Measurements from ENCODE around the gene FKTN.

Gene FKTN

DNA sequence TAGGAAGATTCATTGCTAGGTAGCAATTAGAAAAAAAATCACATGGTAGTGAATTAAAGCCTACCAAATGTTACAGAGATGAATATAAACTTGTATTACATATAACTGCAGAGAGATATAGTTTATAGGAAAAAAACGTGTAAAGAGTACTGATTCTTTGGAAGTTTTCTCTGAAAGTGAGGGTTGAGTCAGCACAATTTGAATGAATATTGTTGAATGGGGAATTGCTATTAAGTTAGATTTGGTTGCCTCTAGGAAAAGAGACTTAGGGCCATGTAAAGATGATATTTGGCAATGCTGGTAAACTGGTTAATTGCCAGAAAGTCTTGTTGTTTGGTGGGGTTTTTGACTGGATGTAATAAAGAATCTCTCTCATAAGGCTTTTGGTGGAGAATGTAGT, 67.2 kb downstream of the FKTN start:
- FAIRE-seq: no peak
- DNase-seq (ENCODE audit: insufficient read length, low spot score): no peak

DNA sequence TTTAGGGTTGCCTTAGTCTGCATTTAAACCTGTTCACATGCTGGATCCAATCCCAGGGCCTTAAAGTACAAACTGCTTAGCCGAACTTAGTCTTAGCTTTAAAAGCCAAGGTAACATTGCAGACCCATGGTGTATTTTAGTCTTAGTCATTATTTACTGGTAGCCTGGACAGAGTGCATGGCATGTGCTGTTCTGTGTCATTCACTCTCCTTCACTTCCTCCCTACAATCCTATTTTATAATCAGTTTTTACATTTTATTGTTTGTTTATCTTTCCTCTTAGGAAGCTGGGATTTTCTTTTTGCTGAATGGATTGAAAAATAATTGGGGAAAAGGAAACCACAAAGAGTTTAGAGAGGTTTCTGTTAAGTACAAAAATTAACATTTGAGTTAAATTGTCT, 74.9 kb downstream of the FKTN start:
- FAIRE-seq (no peak), DNase-seq (ENCODE audit: insufficient read length, low spot score) (no peak)

DNA sequence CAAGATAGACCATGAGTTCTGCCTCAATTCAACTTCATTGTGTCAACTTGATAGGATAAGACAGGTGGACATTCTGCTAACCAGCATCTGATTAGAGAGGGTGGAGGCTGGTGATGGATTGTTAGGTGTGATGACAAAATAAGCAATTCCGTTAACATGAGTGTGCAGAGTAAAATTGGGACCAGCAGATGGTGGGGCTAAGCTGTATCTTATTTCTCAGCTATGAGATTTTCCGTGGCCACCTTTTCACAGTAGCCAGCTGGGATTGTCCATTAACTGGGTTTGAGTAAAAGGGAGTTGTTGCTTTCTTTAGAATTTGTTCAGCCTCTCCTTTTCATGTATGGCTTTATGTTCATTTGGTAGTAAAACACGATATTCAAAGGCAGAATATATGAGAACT, 75.5 kb downstream of the FKTN start:
- no peak for DNase-seq (ENCODE audit: insufficient read length, low spot score)
- FAIRE-seq: no peak

DNA sequence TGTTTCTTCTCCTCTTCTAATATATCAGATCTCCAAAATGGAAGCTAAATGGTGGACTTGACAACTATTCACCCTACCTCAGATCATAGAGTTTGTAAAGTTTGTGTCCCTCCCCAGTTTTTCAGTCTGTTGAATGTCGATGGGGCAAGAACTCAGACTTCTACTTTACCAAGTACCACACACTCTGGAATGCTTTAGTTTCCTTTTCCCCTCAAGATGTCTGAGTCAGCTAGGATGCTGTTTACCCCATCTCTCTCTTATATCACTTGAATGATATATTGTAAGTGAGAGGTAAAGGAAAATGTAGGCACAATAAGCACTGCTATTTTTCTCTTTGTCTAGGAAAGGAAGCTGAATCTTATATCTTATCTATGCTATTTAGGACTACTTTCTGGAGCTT, 78.4 kb downstream of the FKTN start:
- DNase-seq (ENCODE audit: insufficient read length, low spot score) (no peak), FAIRE-seq (no peak)

DNA sequence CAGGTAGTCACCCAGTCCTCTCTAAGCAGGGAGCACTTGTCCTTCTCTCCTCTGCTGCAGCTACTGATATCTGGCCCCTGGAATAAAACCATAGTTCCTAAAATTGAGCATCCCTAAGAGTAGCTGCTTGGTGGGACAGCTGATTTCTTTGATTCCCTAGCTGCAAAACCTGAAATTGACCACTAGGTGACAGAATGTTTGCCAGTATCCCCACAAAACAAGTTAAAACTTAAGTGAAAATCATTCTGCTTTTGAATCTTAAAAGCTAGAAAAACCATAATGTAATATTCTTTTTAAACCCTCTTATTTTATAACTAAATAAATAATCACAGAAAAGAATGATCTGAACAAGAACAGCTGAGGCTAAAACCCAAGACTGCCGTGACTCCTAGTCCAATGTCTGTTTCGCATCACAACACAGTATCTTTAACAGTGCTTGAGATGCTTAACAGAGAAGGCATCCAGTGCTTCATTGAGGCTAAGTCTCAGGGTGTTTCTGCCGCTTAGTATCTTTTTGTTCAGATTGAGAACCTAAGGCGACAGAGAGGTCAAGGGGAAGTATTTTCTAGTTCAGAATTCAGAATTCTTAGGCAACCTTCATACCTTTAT, 80.0 kb downstream of the FKTN start:
- DNase-seq (ENCODE audit: insufficient read length, low spot score) (no peak), FAIRE-seq (no peak)

DNA sequence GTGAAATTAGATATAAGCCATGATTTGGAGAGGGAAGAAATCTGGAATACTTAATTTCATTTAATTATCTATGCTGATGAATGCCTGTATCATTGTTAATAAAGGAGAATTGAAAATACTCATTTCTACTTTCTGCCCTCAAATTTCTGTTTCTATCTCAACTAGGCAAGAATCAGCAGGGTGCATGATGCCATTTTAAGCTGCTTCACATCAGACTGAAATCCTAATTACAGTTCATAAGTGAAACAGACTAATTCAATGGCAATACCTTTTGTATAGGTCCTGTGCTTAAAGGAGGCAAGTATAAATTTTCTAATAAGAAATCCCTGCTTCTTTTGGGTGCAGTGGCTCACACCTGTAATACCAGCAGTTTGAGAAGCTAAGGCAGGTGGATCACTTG, 82.0 kb downstream of the FKTN start:
- DNase-seq (ENCODE audit: insufficient read length, low spot score): no peak
- FAIRE-seq: no peak

DNA sequence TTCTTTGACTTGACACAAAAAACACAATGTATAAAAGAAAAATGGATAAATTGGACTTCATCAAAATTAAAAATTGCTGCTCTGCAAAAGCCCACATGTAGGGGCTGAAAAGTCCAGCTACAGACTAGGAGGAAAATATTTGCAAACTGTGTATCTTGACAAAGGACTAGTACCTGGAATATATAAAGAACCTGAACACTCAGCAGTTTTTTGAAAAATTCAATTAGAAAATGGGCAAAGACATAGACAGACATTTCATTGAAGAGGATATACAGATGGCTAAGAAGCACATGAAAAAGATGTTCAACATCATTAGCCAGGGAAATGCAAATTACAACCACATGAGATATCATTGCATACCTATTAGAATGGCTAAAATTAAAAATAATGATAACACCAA, 85.9 kb downstream of the FKTN start:
- FAIRE-seq (no peak), DNase-seq (ENCODE audit: insufficient read length, low spot score) (no peak)

DNA sequence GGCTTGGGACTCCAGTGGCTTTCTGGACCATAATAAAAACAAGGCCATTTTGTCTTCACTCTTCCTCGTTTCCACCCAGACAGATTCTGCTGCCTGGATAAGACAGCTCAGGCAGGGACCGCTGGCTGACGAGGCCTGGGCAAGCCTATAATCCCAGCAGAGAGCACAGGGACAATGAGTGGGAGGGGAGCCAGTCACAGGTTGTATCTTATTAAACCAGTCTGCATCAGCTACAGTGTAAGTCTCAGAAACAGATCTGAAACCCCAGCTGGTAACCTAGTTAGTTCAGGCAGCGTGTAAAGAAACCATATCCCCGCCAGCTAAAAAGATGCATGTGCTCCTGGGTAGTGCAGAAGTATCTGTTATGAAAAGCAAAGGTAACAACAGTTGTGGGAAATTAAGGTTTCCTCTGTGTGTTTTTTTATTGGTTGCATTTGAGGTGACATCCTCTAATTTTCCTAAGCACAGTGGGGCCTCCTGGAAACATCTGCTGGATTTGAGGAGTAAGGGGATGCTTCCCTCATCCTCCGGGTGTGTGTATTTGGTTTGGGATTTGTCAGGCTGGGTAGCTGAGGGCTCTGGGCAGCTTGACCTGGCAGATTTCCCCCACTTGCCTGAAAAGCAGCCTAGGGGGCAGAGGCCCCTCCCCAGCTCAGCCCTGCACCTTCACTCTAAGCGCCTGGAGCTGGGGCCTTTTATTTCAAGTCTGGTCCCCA, 89.1 kb downstream of the FKTN start:
- no peak for DNase-seq (ENCODE audit: insufficient read length, low spot score)
- FAIRE-seq: no peak

DNA sequence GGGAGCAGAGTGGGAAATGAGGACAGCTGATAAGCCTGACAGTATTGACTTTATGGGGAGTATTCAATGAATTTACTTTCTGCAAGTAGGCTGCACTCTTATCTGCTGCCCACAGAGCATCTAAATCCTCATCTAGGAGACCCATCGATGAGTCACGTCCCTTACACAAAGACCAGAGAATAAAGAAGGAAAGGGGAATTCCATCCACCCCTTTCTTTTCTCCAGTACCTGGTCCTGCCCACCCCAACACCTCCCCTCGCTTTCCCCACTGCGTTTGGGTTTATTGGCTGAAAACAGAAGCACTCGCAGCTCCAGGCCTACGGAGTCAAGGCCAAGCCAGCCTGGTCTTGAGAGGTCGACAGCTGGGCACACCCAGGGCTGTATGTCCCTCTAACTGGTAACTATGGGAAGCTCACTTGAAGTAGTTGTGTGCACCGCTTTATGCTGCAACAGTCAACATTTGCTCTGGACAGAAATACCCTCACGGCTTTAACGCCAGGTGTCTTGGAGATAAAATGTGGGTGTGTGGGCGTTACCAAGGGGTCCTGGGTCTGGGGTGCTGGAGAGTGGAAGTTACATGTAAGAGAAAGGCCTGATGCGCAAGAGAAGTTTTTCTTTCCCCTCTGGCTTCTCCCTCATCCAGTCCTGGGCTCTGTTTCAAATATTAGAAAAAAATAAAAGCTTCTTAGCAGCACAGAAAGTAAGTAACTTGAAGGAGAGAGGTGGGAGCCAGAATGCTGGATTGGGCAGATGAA, 89.8 kb downstream of the FKTN start:
- FAIRE-seq (no peak), DNase-seq (ENCODE audit: insufficient read length, low spot score) (no peak)

DNA sequence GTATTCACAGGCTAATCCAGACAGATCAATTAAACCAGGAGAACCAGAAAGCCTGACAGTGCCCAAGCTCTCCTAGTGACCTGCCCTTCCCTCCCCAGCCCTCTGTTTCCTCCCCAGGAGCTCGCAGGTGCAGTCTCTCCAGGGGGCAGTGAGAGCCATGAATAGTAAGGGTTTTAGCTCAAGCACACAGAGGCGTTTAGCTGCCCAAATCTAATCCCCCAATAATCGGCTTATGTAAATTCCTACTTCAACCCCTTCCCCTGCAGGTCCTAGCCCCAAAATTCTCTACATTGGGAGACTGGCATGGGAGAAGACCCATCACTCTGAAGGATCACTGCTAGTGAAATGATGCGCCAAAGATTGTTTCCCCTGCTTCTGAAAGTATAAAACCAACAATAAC, 93.9 kb downstream of the FKTN start:
- FAIRE-seq: no peak
- DNase-seq (ENCODE audit: insufficient read length, low spot score): no peak

DNA sequence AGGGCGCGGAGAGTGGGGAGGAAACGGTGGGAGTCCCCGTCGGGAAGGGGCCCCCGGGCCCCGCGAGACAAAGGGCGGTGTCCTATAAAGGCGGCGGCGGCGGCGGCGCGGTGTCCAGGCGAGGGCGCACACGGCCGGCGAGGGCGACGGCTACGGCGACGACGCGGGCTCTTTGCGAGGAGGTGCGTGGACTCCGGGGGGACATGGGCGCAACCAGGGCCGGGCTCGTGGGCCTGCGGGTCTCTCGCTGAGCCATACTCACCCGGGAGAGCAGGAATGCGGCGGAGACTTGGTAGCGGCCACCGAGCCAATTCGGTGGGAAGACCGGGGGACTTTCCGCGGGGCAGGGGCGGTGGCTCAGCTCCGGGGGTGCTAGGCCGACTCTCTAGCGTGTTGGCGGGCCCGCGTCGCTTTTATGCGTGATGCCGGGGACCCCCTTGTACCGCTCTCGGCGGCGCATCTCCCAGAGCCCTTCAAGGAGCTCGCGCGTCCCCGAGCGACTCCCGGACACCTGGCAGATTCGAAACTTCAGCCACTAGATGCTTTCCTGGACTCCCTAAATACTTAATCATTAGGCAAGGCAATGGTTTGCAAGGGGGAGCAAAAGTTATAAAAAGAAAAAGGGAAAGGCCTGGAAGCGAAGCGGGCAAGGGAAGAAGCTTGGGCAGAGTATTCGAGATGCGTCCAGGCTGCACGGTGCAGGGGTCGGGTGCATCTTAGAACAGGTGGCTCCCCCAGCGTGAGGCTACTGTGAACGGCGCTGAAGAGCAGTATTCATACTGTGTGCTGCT, 98.4 kb downstream of the FKTN start:
- no peak for FAIRE-seq

DNA sequence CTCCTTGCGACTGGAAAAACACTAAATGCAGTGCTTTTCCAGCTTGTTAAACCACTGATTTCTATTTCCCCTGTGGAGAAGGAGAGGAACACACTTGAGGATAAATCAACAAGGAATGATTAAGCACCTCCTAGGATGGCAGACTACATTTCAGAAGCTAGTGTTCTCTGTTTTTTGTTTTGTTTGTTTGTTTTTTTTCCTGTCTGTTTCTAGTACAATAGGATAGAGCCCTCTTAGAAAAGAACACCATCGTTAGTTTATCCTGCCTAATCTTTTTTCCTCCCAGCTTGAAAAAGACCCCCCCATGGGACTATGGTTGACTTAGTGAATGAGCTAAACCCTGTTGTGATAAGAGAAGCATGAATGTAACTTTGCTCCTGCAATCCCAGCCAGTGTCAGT, 100.4 kb downstream of the FKTN start:
- FAIRE-seq (no peak), DNase-seq (ENCODE audit: insufficient read length, low spot score) (no peak)

More for the DNA sequence above, 98.4 kb downstream of the FKTN start:
- DNase-seq (ENCODE audit: insufficient read length, low spot score): peak; percentile 21

DNA sequence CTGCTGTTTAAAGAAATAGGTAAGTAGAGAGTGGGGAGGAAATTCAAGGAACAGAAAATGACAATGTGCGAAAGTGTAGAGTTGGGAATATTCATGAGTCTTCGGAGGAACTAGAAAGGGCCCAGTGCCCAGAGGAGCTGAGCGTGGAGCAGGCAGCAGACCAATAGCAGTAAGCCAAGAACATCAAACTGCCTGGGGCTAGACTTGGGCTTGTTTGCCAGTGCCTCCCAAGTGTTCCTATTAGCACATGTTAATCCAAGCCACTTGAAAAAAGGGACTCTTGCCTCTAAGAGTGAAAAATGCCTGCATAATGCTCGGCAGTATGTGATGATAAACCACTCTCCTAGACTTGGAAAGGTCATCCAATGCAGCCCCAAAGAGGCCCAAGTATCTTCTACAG, 103.1 kb downstream of the FKTN start:
- FAIRE-seq (no peak), DNase-seq (ENCODE audit: insufficient read length, low spot score) (no peak)

DNA sequence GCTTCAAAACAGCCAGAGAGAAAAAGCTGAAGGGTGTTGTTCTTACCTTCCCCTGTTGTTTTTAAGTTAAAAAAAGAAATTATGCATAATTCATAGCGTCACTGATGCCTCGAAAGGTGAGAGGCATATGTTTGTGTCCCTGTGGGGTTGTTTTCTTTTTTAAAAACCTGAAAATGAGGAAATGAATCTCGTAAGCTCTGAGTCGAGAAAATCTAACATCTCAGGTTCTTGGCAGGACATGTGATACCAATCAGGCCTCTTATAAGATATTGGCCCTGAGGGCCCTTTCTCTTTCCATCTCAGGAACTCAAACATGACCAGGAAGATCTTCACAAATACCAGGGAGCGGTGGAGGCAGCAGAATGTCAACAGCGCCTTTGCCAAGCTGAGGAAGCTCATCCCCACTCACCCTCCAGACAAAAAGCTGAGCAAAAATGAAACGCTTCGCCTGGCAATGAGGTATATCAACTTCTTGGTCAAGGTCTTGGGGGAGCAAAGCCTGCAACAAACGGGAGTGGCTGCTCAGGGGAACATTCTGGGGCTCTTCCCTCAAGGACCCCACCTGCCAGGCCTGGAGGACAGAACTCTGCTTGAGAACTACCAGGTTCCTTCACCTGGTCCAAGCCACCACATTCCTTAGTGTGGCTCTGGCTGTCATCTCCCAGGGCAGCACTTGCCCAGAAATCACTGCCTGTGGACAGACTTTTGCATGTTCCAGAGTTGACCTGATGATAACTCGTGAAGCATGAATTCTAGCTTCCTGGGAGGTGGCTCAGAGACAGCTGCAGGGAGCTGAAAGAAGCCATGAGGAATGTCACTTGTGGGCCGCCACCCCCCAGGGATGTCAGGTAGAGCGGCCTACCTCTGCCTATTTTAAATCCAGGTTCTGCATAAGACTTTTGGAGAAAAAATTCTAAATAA, 104.5 kb downstream of the FKTN start, which contains the start of gene TAL2:
Gene TAL2 (plus strand): TSS at position 274 of the 921 bp plus-strand sequence. CDS start 40 bp downstream, at position 314.
- no peak for FAIRE-seq
- DNase-seq (ENCODE audit: insufficient read length, low spot score): peak; percentile 16

DNA sequence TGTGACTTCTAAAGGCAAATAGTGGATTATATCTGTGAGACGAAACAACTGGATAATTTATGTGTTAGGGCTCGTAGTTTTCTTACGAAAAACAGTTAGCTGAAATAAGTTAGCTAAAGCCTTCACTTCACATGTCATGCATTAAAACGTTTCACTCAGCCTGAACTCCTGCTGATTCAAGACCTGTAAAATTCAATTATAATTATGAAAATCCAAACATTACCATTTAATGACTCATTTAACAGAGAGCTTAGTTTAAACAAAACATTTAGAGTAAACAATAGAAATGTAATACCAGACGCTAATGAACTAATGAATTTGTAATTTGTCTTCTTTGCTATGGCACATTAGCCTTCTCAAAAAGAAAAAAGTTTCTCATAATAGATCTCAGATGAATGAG, 106.0 kb downstream of the FKTN start:
- DNase-seq (ENCODE audit: insufficient read length, low spot score) (no peak), FAIRE-seq (no peak)

DNA sequence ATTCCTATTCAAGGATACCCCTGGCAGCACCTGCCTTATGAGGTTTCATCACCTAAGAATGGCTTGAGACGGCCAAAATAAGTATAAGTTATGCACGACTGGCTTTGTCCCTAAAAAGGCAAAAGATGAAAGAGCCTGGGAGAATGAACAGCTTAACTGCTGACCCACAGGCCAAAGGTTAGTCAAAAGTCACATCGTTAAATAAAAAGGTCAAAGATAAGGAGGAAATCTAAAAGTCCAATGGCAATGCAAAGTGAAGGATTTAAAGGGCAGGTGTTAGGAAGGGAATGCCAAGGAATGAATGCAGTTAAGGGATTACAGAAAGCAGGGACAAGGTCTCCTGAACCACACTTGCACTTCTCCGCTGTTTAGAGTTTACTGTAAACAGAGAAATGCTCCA, 109.9 kb downstream of the FKTN start:
- DNase-seq (ENCODE audit: insufficient read length, low spot score) (no peak), FAIRE-seq (no peak)

DNA sequence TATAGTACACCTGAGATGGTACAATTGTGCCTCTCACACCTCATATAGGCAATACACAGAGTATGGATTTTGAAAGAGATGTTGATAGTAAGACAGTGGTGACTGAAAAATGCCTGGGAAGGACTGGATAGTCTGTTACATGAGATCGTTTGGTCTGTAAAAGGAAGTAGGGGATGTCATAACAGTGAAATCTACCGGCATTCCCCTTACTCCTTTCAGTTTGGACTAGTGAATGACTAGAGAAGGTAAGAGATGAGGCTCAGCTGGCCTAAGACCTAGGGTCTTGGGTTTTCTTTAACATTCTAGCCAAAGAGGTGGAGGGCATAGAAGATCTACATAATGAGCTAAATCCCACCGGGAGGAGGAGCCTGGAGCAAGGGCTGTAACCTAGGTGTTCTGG, 112.4 kb downstream of the FKTN start:
- FAIRE-seq: no peak
- no peak for DNase-seq (ENCODE audit: insufficient read length, low spot score)

DNA sequence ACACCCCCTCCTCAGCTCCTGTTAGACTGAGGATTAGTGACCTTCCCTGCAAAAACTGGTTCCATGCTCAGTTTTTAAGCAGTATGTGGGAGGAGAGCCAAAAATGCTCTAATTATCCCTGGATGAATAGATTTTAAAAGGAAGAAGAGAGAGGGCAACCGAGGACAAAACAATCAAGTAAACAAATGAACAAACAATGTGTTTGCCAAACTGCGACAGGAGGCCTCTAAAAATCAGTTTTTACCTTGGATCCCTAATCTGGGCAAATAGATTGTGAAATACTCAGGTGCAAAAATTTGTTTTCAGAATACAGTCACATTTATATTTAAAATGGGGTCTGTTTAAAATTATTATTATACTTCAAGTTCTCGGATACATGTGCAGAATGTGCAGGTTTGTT, 112.8 kb downstream of the FKTN start:
- FAIRE-seq (no peak), DNase-seq (ENCODE audit: insufficient read length, low spot score) (no peak)

DNA sequence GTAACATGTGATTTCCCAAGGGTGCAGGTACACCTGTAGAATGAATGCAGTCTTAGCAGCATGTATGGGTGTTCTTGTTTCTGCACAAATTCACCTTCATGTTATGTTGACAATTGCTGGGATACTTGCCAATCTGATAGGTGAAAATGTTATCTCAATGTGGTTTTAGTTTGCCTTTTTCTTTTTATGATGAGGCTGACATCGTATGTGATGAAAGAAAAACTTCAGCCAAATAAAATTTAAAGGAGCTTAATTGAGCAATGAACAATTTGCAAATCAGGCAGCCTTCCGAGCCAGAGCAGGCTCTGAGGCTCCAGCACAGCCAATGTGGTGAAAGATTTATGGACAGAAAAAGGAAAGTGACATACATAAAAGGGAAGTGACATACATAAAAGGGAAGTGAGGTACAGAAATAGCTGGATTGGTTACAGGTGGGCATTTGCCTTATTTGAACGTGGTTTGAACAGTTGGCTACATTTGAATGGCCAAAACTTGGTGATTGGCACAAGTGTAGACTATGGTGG, 114.8 kb downstream of the FKTN start:
- FAIRE-seq (peak; percentile 21), DNase-seq (ENCODE audit: insufficient read length, low spot score) (no peak)

DNA sequence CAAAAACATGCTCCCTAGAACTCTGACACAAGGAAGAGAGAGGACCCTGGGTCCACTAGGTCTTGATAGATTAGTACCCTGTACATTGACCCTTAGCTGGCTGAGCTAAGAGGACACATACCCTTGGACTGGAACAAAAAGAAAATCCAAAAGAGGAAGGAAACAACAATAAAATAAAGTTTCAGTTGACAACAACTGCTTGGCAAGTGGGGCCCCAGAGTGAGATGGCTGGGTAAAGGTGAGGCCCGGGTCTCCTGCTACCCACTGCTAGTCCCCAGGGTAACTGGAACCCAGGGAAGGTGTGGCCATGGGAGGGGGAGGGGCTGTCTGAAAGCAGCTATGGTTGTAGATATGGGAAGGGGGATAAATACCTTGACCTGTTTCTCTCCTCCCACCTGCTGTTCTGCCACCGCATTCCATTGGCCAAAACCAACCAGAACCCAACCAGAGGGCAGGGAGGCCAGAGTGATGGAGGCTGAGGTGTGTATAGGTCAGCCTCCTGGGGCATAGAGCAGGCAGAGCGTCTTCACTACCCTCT, 116.0 kb downstream of the FKTN start:
- DNase-seq (ENCODE audit: insufficient read length, low spot score) (no peak), FAIRE-seq (no peak)
